Mononuclear cell (primary cell): Measurements from ENCODE around the gene ST7. TPM values are rescaled to one million over a fixed set of nuclear protein-coding genes. Genes with fewer than 3 reads are reported as not detected.
"Not testable (repeated sequence)": the region's sequence is repeated elsewhere in the genome, so short reads cannot be mapped to it uniquely, and the experiment has no call there.

Experiments
- H3K27me3 ChIP-seq: 2 replicates; pipeline ENCODE4 v1.6.0; 2011; ENCODE audit warnings: low read length, control low read depth; ENCODE audit not compliant: insufficient read depth
- H3K4me1 ChIP-seq: 2 replicates; pipeline ENCODE4 v1.5.1; 2011; ENCODE audit warnings: mild to moderate bottlenecking, low read length, control low read depth; ENCODE audit not compliant: insufficient read depth
- H3K4me3 ChIP-seq: 2 replicates; pipeline ENCODE4 v1.5.1; 2011; ENCODE audit warnings: mild to moderate bottlenecking, low read length, moderate library complexity
- H3K9me3 ChIP-seq: 2 replicates; pipeline ENCODE4 v1.5.1; 2011; ENCODE audit warnings: low read depth, mild to moderate bottlenecking, control low read depth, low read length
- total RNA-seq: library from RNA; depleted of rRNA; stranded (reverse); fragments of >200 nt; gene quantifications from one replicate; pipeline ENCODE4 v1.2.3, GENCODE V29; 2012

ST7 gene
- total RNA-seq, 1 donor, result 9.3 TPM

DNA sequence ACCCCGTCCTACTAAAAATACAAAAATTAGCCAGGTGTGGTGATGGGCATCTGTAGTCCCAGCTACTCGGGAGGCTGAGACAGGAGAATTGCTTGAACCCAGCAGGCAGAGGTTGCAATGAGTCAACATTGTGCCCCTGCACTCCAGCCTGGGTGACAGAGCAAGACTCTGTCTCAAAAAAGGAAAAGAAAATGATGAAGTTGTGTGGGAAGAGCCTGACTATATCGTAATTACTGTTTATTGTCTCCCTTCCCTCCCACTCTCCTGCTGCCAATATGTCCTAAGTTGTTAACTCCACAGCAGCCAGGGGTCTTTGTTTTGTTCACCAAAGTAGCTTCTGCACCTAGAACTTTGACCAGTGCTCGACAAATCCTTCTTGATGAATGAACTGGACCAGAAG, 16.5 kb upstream of the ST7 start:
- H3K4me1 ChIP-seq, result not testable (repeated sequence)

DNA sequence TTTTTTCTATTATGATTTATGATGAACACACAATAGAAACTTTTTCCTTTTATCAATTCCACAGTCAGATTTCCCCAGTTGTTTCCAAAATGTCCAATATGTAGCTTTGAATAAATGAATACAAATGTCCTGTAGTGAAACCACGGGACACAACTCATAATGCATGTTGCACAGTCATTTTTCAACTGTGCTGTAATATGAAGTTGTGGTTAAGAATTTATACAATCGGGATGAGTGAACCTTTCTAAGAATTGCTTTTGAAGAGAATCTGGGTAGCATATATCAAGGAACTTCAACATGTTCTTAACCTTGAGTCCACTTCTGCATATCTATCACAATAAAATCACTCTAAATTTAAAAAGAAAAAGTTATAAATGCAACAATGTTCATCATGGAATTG, 14.6 kb upstream of the ST7 start:
- H3K4me3 ChIP-seq, result no peak overlapping the region
- H3K9me3 ChIP-seq, result no peaks in the 10 kb centered on the region
- H3K27me3 ChIP-seq, result no peaks in the 10 kb centered on the region
- H3K4me1 ChIP-seq, result no peaks in the 10 kb centered on the region

More for the DNA sequence above, 16.5 kb upstream of the ST7 start:
- not testable (repeated sequence) for H3K4me3 ChIP-seq, H3K27me3 ChIP-seq, H3K9me3 ChIP-seq

DNA sequence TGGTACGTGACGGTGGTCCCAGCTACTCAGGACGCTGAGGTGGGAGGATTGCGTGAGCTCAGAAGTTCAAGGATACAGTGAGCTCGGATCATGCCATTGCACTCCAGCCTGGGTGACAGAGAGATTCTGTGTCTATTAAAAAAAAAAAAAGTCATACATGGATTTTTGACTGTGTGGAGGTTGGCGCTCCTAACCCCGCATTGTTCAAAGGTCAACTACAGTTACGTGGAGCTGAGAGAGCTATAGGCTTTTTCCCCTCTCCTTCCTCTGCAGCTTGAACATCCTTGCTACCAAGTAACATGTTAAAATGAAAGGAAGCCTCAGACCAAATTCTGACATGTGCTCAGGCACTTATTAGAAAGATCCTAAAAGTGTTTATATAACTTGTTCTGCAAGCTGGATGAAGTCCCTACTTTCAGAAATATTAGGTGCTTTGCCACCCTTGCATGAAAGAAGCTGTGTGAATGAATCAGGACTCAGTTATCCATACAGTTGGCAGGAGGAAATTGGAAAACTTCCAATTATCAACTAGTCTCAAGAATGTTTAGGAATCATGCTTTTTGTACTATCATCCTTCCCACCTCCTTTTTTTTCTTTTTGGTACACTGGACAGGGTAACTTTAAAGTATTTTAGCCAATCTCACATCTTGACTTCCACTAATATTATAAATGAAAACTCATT, 12.5 kb upstream of the ST7 start:
- Histone ChIP-seq H3K27me3 (no peaks in the 10 kb centered on the region), H3K4me1 (no peaks in the 10 kb centered on the region), H3K9me3 (no peaks in the 10 kb centered on the region), H3K4me3 (no peak overlapping the region)

DNA sequence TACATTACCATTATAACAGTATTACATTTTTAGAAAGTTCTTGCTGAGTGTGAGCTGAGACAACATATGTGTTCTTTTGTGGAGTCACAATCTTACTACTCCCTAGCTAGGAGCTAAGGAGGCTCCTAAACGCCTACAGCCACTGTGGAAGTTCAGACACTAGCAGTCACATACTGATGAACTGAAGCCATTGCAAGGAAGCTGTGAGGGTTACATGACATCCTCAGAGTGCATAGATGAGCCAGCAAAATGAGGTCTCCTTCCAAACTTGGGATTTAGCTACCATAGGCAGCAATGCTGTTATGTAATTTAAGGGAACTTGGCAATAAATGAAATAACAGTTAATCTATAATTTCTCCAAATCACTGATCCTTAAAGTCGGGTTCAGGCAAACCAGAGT, 10.8 kb upstream of the ST7 start:
- Histone ChIP-seq H3K27me3 (no peaks in the 10 kb centered on the region), H3K4me1 (no peaks in the 10 kb centered on the region), H3K9me3 (no peaks in the 10 kb centered on the region), H3K4me3 (no peak overlapping the region)

DNA sequence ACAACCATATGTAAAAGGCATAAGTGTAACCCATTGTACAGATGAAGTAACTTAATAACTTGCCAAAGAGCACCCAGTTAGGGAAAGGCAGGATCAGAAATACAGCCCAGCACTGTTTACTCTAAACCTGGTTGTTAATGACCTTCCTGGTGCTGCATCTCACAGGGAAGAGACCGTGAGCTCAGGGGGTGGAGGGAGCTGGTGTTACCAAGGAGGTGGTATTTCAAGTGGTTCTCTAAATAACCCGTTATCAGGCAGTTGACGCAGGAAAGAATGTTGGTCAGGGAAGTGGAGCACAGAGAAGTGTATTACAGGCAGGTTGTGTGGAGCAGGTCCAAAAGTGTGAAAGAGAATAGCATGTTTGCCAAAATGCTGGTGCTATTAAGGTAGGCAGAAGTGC, 4.4 kb upstream of the ST7 start:
- Histone ChIP-seq H3K27me3 (no peaks in the 10 kb centered on the region), H3K4me3 (no peak overlapping the region), H3K9me3 (no peaks in the 10 kb centered on the region), H3K4me1 (peaks cover 7% of the 10 kb centered on the region)

DNA sequence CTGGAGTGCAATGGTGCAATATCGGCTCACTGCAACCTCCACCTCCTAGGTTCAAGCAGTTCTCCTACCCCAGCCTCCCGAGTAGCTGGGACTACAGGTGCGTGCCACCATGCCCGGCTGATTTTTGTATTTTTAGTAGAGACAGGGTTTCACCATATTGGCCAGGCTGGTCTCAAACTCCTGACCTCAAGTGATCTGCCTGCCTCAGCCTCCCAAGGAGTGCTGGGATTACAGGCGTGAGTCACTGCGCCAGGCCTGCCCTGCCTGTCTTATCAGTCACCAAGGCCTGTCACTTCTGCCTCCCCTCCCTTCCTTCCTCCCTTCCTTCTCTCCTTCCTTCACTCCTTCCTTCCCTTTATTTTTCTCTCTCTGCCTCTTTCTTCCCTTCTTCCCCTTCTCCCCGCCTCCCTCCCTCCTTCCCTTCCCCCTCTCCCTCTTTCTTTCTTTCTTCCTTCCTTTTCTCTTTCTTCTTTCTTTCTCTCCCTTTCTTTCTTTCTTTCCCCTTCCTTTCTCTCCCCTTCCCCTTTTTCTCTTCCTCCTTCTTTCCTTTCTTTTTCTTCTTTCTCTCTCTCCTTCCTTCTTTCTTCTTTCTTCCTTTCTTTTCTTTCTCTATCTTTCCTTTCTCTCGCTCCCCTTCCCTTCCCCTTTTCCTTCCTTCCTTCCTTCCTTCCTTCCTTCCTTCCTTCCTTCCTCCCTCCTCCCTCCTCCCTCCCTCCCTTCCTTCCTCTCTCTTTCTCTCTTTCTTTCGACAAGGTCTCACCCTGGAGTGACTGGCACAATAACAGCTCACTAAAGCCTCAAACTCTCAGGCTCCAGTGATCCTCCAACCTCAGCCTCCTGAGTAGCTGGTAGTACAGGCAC, 3.1 kb upstream of the ST7 start:
- H3K4me1 ChIP-seq, result peaks cover 17% of the 10 kb centered on the region
- H3K9me3 ChIP-seq, result no peaks in the 10 kb centered on the region
- no peaks in the 10 kb centered on the region for H3K27me3 ChIP-seq
- H3K4me3 ChIP-seq, result no peak overlapping the region

DNA sequence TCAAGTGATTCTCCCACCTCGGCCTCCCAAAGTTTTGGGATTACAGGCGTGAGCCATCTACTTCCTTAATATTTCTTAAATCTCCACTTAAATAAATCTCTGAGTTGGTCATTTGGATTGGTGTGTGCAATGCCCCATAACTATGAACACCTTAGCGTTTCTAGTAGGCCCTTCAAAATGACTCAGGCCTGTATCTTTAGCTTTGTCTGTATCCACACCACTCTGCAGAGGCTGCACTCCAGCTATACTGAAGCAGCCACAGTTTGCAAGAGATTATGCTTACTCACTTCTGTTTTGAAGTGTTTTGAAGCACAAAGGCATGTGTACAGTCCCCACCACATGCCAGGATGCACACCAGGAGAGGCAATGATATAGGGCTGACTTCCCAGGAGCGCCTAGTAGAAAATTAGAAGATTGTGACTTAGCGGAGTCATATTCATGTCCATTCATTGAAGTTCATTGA, 2.4 kb upstream of the ST7 start:
- Histone ChIP-seq H3K9me3 (no peaks in the 10 kb centered on the region), H3K4me3 (no peak overlapping the region), H3K27me3 (no peaks in the 10 kb centered on the region), H3K4me1 (peaks cover 18% of the 10 kb centered on the region)

DNA sequence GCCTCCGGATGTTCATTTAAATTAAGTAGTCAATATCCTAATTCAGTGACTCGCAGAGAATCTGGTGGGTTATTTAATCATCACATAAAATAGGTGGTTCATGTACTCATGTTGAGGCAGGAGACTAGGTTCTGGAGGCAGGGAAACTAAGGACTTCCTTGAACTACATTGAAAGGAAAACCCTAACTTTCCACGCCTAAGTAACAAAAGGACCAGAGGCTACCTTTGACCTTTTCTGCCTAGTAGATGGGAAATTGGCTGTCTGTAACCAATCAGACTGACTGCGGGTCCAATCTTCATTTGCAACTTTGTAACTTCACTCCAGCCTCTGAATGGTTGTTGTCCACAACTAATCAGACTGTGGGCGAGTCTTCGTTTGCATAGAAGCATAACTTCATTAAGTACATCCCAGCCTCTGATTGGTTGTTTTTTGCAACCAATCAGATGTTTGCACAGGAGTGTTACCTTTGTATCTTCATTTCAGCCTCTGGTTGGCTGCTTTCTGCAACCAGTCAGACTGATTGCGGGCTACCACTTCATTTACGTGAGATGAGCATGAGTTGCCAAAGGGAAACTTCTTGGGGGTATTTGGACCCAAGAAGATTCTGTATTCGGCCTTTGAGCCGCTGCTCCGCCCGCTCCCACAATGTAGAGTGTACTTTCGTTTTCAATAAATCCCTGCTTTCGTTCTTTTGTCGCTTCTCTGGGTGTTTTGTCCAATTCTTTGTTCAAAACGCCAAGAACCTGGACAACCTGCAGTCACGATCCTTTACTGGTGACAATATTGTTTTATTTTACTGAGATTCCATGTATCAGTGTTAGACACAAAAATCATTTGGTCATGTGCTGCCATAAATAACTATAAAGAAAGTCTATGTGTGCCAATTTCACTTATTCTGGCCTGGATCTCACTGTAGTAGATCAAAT, 1.7 kb upstream of the ST7 start:
- Histone ChIP-seq H3K4me3 (no peak overlapping the region), H3K9me3 (no peaks in the 10 kb centered on the region), H3K27me3 (no peaks in the 10 kb centered on the region), H3K4me1 (peaks cover 18% of the 10 kb centered on the region)

DNA sequence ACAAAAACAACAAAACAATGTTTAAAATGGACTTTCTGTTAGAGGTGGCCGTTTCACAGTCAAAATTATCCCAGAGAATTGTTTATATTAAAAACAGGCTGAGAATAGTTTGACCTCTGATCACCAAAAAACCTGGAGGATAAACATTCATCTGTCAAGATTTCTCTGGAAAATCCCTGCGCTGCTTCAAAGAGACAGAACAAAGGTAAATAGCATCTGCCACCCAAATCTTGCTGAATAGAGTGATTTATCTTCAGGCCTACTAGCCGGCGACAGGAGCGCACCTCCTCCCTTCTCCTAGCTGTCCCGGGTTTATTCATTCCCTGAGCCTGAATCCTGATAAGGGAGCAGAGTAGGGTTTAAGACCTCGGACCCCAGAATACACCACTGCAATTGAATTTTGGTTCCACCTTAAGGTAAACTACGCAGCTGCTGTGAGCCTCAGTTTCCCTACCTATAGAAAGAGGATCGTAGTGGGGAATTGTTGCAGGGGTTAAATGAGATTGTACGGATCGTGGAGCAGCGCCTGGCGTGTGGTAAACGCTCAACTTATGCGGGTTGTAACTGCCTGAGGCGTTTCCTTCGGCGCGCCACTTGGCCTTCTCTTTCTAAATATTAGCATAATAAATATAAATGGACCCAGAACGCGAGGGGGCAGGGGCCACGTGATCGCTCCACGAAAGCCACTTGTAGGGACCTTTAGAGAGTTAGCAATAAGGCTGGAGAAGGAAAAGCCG, 498 bp upstream of the ST7 start:
- peak overlapping the region; percentile 76 for H3K4me3 ChIP-seq
- peaks cover 18% of the 10 kb centered on the region for H3K4me1 ChIP-seq
- H3K27me3 ChIP-seq, result no peaks in the 10 kb centered on the region
- H3K9me3 ChIP-seq, result no peaks in the 10 kb centered on the region

DNA sequence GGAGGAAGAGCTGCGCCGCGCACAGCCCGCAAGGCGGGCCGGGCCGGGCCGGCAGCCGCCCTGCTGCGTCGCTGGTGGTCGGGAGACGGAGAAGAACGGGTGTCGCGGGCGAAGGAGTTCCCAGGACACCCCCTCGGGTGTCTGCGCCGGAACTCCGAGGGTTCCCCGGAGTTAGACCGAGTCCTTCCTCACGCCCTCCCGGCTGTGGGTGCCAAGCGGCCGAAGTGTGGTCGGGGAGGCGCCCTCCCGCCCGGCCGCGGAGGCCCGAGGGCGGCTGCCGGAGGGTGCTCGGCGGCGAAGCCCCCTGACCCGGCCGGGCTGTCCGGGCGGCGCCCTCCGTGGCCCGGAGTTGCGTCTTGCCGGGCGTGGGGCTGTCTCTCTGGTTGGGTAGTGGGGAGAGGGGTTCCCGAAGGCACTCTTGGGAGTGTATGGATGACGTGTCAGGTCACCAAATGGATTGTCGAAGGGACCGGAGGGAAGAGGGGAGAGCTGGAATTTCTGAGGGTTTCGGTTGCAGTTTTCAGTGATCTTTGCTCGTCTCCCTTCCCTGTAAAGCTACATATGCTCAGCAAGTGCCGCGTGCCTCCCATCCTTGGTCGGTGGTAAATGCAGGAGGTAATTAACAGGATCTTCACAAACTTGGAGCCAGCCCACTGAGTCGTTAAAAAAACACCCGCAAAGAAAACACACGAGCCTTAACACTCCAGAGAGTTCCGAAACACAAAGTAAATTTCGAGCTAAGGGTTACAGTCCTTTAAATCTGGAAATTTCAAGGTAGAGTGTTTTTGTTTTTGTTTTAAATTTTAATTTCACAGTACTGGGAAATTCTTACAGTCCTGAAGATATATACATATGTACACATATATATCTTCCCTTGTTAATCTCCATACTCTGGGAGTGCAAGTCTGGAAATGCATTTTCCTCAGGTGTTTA, 871 bp downstream of the ST7 start:
- Histone ChIP-seq H3K27me3 (no peaks in the 10 kb centered on the region), H3K4me1 (peaks cover 18% of the 10 kb centered on the region), H3K4me3 (peak overlapping the region; percentile 76), H3K9me3 (no peaks in the 10 kb centered on the region)

DNA sequence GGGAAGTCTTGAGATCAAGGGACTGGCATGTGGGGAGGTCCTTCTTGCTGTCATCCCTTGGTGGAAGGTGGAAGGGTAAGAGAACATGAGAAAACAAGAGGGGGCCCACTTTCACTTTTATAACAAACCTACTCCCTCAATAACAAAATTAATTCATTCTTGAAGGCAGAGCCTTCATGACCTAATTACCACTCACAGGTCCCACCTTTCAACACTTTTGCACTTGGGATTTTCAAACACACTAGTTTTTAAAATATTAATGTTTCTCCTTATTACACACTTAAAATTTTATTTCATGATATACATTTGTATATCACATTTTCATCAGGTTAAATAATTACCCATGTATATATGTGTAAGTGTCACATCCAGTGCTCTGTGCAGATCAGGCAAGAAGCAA, 2.0 kb downstream of the ST7 start:
- no peak overlapping the region for H3K4me3 ChIP-seq
- no peaks in the 10 kb centered on the region for H3K9me3 ChIP-seq
- H3K27me3 ChIP-seq, result no peaks in the 10 kb centered on the region
- peaks cover 18% of the 10 kb centered on the region for H3K4me1 ChIP-seq

DNA sequence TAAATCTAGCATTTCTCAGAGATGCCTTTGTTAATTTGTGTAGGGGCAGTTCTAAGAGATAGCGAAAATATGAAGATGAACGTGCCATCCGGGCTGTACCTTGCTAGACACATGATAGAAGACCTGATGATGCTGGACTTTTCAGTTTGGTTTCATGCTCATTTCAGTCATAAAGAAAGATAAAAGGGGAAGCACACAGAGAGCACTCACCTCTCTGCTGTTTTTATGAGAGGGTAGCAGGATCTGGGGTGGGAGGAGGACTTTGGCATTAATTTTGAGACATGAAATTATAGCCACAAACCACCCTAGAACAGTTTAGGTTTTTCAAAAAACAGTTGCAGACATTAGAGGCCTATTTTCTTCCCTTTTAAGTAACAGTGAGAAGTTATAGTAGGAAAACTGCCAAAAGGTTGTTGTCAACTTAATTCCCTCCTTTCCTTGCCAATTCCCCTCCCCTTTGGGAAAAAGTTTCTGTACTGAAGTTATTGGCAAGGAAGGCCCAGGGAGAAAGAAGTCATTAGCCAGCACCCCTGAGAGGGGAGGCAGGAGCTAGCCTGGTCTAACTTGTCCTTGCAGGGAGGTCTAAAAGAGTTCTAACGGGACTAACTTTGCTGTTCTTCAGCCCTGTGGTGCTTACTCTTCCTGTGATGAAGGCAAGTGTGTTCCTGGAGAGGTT, 2.6 kb downstream of the ST7 start:
- H3K27me3 ChIP-seq, result no peaks in the 10 kb centered on the region
- H3K9me3 ChIP-seq, result no peaks in the 10 kb centered on the region
- H3K4me3 ChIP-seq, result no peak overlapping the region
- peaks cover 18% of the 10 kb centered on the region for H3K4me1 ChIP-seq

DNA sequence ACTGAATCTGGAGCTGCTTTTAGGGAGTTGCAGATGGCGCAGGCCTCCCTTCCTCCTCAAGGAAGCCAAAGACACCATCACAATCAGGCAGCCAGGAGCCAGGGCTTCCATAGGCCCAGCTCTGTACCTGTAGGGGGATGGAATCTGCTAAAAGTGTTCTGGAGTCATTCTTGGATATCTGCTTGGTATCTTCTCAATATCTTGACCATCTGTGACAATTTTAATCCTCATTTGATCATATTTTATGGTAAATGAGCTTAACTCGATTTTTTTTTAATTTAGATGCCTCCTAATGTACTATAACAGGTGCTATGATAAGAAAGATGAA, 3.1 kb downstream of the ST7 start:
- H3K4me1 ChIP-seq, result peaks cover 18% of the 10 kb centered on the region
- no peak overlapping the region for H3K4me3 ChIP-seq
- H3K27me3 ChIP-seq, result no peaks in the 10 kb centered on the region

More for the DNA sequence above, 3.1 kb downstream of the ST7 start:
- H3K9me3 ChIP-seq, result no peaks in the 10 kb centered on the region
